Measurements from ENCODE around the gene CPXM1.
A peak's percentile ranks its signal among the peaks of the same experiment; 100 is the strongest.

Gene CPXM1

GRCh38 chr20:2825761-2826160 lies 25.3 kb upstream of the CPXM1 start:
- Histone ChIP-seq H3K4me1 (ENCODE audit: insufficient read depth, poor library complexity, severe bottlenecking) (no peaks in the 10 kb centered on the region), H3K27ac (ENCODE audit: poor library complexity, severe bottlenecking) (no peak overlapping the region), H3K9me3 (ENCODE audit: severe bottlenecking) (no peaks in the 10 kb centered on the region), H3K4me3 (ENCODE audit: severe bottlenecking) (no peak overlapping the region), H3K27me3 (ENCODE audit: insufficient read depth, poor library complexity, severe bottlenecking) (peaks cover 19% of the 10 kb centered on the region), H3K36me3 (ENCODE audit: low read depth) (no peaks in the 10 kb centered on the region)
- no peak for TF ChIP-seq CTCF (IDR thresholded peaks at IDR 0.05; ENCODE audit: poor library complexity, severe bottlenecking)
- DNase-seq (ENCODE audit: low spot score), result no peak
- no peak for ATAC-seq (ENCODE audit: low read depth)

GRCh38 chr20:2822073-2822472 lies 21.6 kb upstream of the CPXM1 start:
- no peak for TF ChIP-seq CTCF (IDR thresholded peaks at IDR 0.05; ENCODE audit: poor library complexity, severe bottlenecking)
- no peaks in the 10 kb centered on the region for H3K4me1 ChIP-seq (ENCODE audit: insufficient read depth, poor library complexity, severe bottlenecking)
- H3K9me3 ChIP-seq (ENCODE audit: severe bottlenecking), result no peaks in the 10 kb centered on the region
- H3K27me3 ChIP-seq (ENCODE audit: insufficient read depth, poor library complexity, severe bottlenecking), result peaks cover 15% of the 10 kb centered on the region
- no peak for DNase-seq (ENCODE audit: low spot score)
- no peaks in the 10 kb centered on the region for H3K36me3 ChIP-seq (ENCODE audit: low read depth)
- peak; percentile 68 for ATAC-seq (ENCODE audit: low read depth)
- H3K4me3 ChIP-seq (ENCODE audit: severe bottlenecking), result peak overlapping the region; percentile 3
- no peak overlapping the region for H3K27ac ChIP-seq (ENCODE audit: poor library complexity, severe bottlenecking)

- H3K36me3 ChIP-seq (ENCODE audit: low read depth), result no peaks in the 10 kb centered on the region
- peaks cover 9% of the 10 kb centered on the region for H3K27me3 ChIP-seq (ENCODE audit: insufficient read depth, poor library complexity, severe bottlenecking)
- ATAC-seq (ENCODE audit: low read depth) (0 out of 3 replicates have a peak, but pooled peaks have one; percentile 24), DNase-seq (ENCODE audit: low spot score) (no peak)
- H3K27ac ChIP-seq (ENCODE audit: poor library complexity, severe bottlenecking), result no peak overlapping the region
- TF ChIP-seq CTCF (IDR thresholded peaks at IDR 0.05; ENCODE audit: poor library complexity, severe bottlenecking), result no peak
- no peaks in the 10 kb centered on the region for H3K9me3 ChIP-seq (ENCODE audit: severe bottlenecking)
- no peaks in the 10 kb centered on the region for H3K4me1 ChIP-seq (ENCODE audit: insufficient read depth, poor library complexity, severe bottlenecking)
- H3K4me3 ChIP-seq (ENCODE audit: severe bottlenecking), result no peak overlapping the region
Observed at GRCh38 chr20:2820896-2821869, 20.8 kb upstream of the CPXM1 start.

GRCh38 chr20:2820084-2820895 lies 19.9 kb upstream of the CPXM1 start:
- H3K27ac ChIP-seq (ENCODE audit: poor library complexity, severe bottlenecking), result no peak overlapping the region
- ATAC-seq (ENCODE audit: low read depth), result no peak
- H3K4me3 ChIP-seq (ENCODE audit: severe bottlenecking), result no peak overlapping the region
- no peaks in the 10 kb centered on the region for H3K9me3 ChIP-seq (ENCODE audit: severe bottlenecking)
- no peak for TF ChIP-seq CTCF (IDR thresholded peaks at IDR 0.05; ENCODE audit: poor library complexity, severe bottlenecking)
- peaks cover 7% of the 10 kb centered on the region for H3K27me3 ChIP-seq (ENCODE audit: insufficient read depth, poor library complexity, severe bottlenecking)
- DNase-seq (ENCODE audit: low spot score), result no peak
- no peaks in the 10 kb centered on the region for H3K4me1 ChIP-seq (ENCODE audit: insufficient read depth, poor library complexity, severe bottlenecking)
- H3K36me3 ChIP-seq (ENCODE audit: low read depth), result no peaks in the 10 kb centered on the region

All from RWPE2 (cell line).